K562 (cell line): ENCODE results near the gene RAB4B. TPM values are rescaled to one million over a fixed set of nuclear protein-coding genes. Genes with fewer than 3 reads are reported as not detected.

ENCODE experiments used
- HNRNPLL ChIP-seq: fragments of 200-400 bp; formaldehyde crosslinking; IDR thresholded peaks from 2 replicates; pipeline ENCODE4 v1.6.1; 2017; ENCODE audit warnings: low read length, low read depth, mild to moderate bottlenecking; ENCODE audit not compliant: poor library complexity, severe bottlenecking
- PRMT5 ChIP-seq: sonication (generic); formaldehyde crosslinking; IDR thresholded peaks from 2 replicates; pipeline ENCODE4 v1.5.0; 2020; ENCODE audit warnings: missing genetic modification reagents
- SAFB2 ChIP-seq: fragments of 200-400 bp; formaldehyde crosslinking; IDR thresholded peaks from 2 replicates; pipeline ENCODE4 v1.6.1; 2018; ENCODE audit warnings: borderline replicate concordance, low read length, low read depth, moderate library complexity; ENCODE audit not compliant: severe bottlenecking
- STAG1 ChIP-seq: sonication (generic); formaldehyde crosslinking; IDR thresholded peaks from 2 replicates; pipeline ENCODE4 v1.5.0; 2020; ENCODE audit warnings: missing genetic modification reagents, borderline replicate concordance
- polyA plus RNA-seq, 8 experiments: library from polyadenylated mRNA; depleted of rRNA in 4 of 8; stranded (reverse) in 5 of 8; unstranded in 3 of 8; fragments of >200 nt; fragmentation: Nextera tagmentation in 2 of 8; fragmentation: Illumina TruSeq in 1 of 8; extraction: Ambion mirVana in 2 of 8; extraction: Trizol in 1 of 8; gene quantifications; 2 replicates each; pipeline versions ENCODE4 v1.2.1 to v1.2.3, GENCODE V29; 2011 to 2014; ENCODE audit warnings: inconsistent platforms in 1 of 8, missing spikeins in 1 of 8
- total RNA-seq, 7 experiments: library from RNA; depleted of rRNA in 6 of 7; stranded (reverse); fragments of >200 nt in 6 of 7; fragmentation: Illumina TruSeq in 2 of 7; extraction: Trizol in 2 of 7; gene quantifications; 2 replicates each; pipeline versions ENCODE4 v1.2.1 to v1.2.3, GENCODE V29; 2011 to 2021; ENCODE audit warnings: low replicate concordance in 1 of 7
- TF ChIP-seq, protein P1 (sequence below): IDR thresholded peaks from 3 replicates; pipeline ENCODE4 v1.6.1; 2011; ENCODE audit warnings: borderline replicate concordance, mild to moderate bottlenecking; ENCODE audit not compliant: insufficient read length, insufficient read depth
- TF ChIP-seq, protein P2 (sequence below): sonication (generic); formaldehyde crosslinking; IDR thresholded peaks from 2 replicates; pipeline ENCODE4 v1.8.0; 2022; ENCODE audit warnings: mild to moderate bottlenecking, missing genetic modification reagents

The RAB4B gene
- total and polyA plus RNA-seq, 9 of the 15 experiments (the other 6 are each of a cell fraction or from before 2014, with no cell fraction given) = 0.28 to 20.4 (median 9.0) TPM

GRCh38 chr19:40801426-40802299 lies 23.6 kb downstream of the RAB4B start (continued):
- TF ChIP-seq STAG1 = no peak
- TF ChIP-seq, protein P1, sequence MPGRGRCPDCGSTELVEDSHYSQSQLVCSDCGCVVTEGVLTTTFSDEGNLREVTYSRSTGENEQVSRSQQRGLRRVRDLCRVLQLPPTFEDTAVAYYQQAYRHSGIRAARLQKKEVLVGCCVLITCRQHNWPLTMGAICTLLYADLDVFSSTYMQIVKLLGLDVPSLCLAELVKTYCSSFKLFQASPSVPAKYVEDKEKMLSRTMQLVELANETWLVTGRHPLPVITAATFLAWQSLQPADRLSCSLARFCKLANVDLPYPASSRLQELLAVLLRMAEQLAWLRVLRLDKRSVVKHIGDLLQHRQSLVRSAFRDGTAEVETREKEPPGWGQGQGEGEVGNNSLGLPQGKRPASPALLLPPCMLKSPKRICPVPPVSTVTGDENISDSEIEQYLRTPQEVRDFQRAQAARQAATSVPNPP = no peak
- TF ChIP-seq PRMT5 (CRISPR knock-in tag) = no peak
- no peak for TF ChIP-seq SAFB2
- TF ChIP-seq, protein P2, sequence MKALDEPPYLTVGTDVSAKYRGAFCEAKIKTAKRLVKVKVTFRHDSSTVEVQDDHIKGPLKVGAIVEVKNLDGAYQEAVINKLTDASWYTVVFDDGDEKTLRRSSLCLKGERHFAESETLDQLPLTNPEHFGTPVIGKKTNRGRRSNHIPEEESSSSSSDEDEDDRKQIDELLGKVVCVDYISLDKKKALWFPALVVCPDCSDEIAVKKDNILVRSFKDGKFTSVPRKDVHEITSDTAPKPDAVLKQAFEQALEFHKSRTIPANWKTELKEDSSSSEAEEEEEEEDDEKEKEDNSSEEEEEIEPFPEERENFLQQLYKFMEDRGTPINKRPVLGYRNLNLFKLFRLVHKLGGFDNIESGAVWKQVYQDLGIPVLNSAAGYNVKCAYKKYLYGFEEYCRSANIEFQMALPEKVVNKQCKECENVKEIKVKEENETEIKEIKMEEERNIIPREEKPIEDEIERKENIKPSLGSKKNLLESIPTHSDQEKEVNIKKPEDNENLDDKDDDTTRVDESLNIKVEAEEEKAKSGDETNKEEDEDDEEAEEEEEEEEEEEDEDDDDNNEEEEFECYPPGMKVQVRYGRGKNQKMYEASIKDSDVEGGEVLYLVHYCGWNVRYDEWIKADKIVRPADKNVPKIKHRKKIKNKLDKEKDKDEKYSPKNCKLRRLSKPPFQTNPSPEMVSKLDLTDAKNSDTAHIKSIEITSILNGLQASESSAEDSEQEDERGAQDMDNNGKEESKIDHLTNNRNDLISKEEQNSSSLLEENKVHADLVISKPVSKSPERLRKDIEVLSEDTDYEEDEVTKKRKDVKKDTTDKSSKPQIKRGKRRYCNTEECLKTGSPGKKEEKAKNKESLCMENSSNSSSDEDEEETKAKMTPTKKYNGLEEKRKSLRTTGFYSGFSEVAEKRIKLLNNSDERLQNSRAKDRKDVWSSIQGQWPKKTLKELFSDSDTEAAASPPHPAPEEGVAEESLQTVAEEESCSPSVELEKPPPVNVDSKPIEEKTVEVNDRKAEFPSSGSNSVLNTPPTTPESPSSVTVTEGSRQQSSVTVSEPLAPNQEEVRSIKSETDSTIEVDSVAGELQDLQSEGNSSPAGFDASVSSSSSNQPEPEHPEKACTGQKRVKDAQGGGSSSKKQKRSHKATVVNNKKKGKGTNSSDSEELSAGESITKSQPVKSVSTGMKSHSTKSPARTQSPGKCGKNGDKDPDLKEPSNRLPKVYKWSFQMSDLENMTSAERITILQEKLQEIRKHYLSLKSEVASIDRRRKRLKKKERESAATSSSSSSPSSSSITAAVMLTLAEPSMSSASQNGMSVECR = peak; percentile 50; the same call in 1 of the 2 replicates
- TF ChIP-seq HNRNPLL = no peak
